Stomach (tissue), 4 donors: Measurements from ENCODE around the gene CCDC51.

Experiments used
- CTCF ChIP-seq, 7 experiments: fragments of 450-650 bp in 4 of 7; fragments of 200-600 bp in 3 of 7; sonication (generic) in 3 of 7; IDR thresholded peaks; one replicate each; pipeline ENCODE4 v1.5.1; 2016 to 2019; ENCODE audit warnings: antibody characterized with exemption in 7 of 7, control low read depth in 2 of 7, mild to moderate bottlenecking in 1 of 7
- EP300 ChIP-seq: sonication (generic); formaldehyde crosslinking; IDR thresholded peaks from one replicate; pipeline ENCODE4 v1.6.1; 2017; ENCODE audit warnings: antibody characterized with exemption
- POLR2AphosphoS5 ChIP-seq, 3 donors: sonication (generic); formaldehyde crosslinking; IDR thresholded peaks; one replicate each; pipeline ENCODE4 v1.6.1; 2016; ENCODE audit warnings: antibody characterized with exemption in 3 of 3

GRCh38 chr3:48411606-48412374 lies 28.1 kb downstream of the CCDC51 start:
- TF ChIP-seq CTCF (IDR thresholded peaks at IDR 0.05) = no peak
- no peak for TF ChIP-seq EP300
- TF ChIP-seq POLR2AphosphoS5 (IDR thresholded peaks at IDR 0.05) = no peak
